Astrocyte (in vitro differentiated cells and primary cell): ENCODE measurements around the gene RTN4. TPM values are rescaled to one million over a fixed set of nuclear protein-coding genes. Genes with fewer than 3 reads are reported as not detected.

Experiments used
- DNase-seq: peaks from one replicate; pipeline ENCODE4 v3.0.0-alpha.2; 2010; ENCODE audit warnings: low read depth
- FAIRE-seq: peaks from 2 replicates; lab custom pipeline; 2011; peaks lifted over from hg19 to GRCh38; lab: Jason Lieb, UNC
- H2AFZ ChIP-seq: 2 replicates; pipeline ENCODE4 v1.6.0; 2012; ENCODE audit warnings: low read depth, low read length, inconsistent platforms
- H3K27ac ChIP-seq: 2 replicates; pipeline ENCODE4 v1.5.1; 2011; ENCODE audit warnings: low read depth, low read length, inconsistent platforms
- H3K27me3 ChIP-seq: 2 replicates; pipeline ENCODE4 v1.6.0; 2011; ENCODE audit warnings: low read length, inconsistent platforms; ENCODE audit not compliant: insufficient read depth
- H3K36me3 ChIP-seq: 2 replicates; pipeline ENCODE4 v1.5.1; 2011; ENCODE audit warnings: low read length, inconsistent platforms; ENCODE audit not compliant: insufficient read depth
- H3K4me1 ChIP-seq: 2 replicates; pipeline ENCODE4 v1.5.1; 2011; ENCODE audit warnings: low read length, inconsistent platforms; ENCODE audit not compliant: insufficient read depth
- H3K4me2 ChIP-seq: 2 replicates; pipeline ENCODE4 v1.6.0; 2012; ENCODE audit warnings: low read length, inconsistent platforms
- H3K4me3 ChIP-seq: 2 replicates; pipeline ENCODE4 v1.5.1; 2011; ENCODE audit warnings: low read depth, mild to moderate bottlenecking, low read length, inconsistent platforms; ENCODE audit not compliant: insufficient read depth
- H3K79me2 ChIP-seq: 2 replicates; pipeline ENCODE4 v1.6.0; 2012; ENCODE audit warnings: mild to moderate bottlenecking, low read length, inconsistent platforms; ENCODE audit not compliant: insufficient read depth
- H3K9ac ChIP-seq: 2 replicates; pipeline ENCODE4 v1.6.0; 2012; ENCODE audit warnings: mild to moderate bottlenecking, low read length, inconsistent platforms
- H3K9me3 ChIP-seq: 2 replicates; pipeline ENCODE4 v1.5.1; 2012; ENCODE audit warnings: low read depth, mild to moderate bottlenecking, low read length, inconsistent platforms; ENCODE audit not compliant: insufficient read depth
- H4K20me1 ChIP-seq: 2 replicates; pipeline ENCODE4 v1.6.0; 2012; ENCODE audit warnings: low read length, inconsistent platforms; ENCODE audit not compliant: insufficient read depth
- H3K27ac Mint-ChIP-seq: one replicate; pipeline ENCODE4 v1.8.0; 2021; ENCODE audit warnings: mild to moderate bottlenecking, mixed read lengths; ENCODE audit not compliant: unreplicated experiment
- H3K27me3 Mint-ChIP-seq: one replicate; pipeline ENCODE4 v1.8.0; 2021; ENCODE audit warnings: low read depth, mixed read lengths; ENCODE audit not compliant: unreplicated experiment
- H3K36me3 Mint-ChIP-seq: one replicate; pipeline ENCODE4 v1.8.0; 2021; ENCODE audit warnings: low read depth, mixed read lengths; ENCODE audit not compliant: unreplicated experiment
- H3K4me1 Mint-ChIP-seq: one replicate; pipeline ENCODE4 v1.8.0; 2021; ENCODE audit warnings: low read depth, mixed read lengths; ENCODE audit not compliant: unreplicated experiment
- H3K4me3 Mint-ChIP-seq: one replicate; pipeline ENCODE4 v1.8.0; 2021; ENCODE audit warnings: mild to moderate bottlenecking, moderate library complexity, mixed read lengths; ENCODE audit not compliant: unreplicated experiment
- H3K9me3 Mint-ChIP-seq: one replicate; pipeline ENCODE4 v1.8.0; 2021; ENCODE audit warnings: mild to moderate bottlenecking, mixed read lengths; ENCODE audit not compliant: unreplicated experiment
- CTCF ChIP-seq: IDR thresholded peaks from 2 replicates; pipeline ENCODE4 v1.5.1; 2011; ENCODE audit warnings: low read depth, mild to moderate bottlenecking, inconsistent platforms, low read length, moderate library complexity; ENCODE audit not compliant: insufficient read depth
- EZH2 ChIP-seq: IDR thresholded peaks from 2 replicates; pipeline ENCODE4 v1.6.1; 2012; ENCODE audit warnings: mild to moderate bottlenecking, low read length, inconsistent platforms; ENCODE audit not compliant: insufficient read depth
- total RNA-seq: library from RNA; stranded (reverse); gene quantifications from 2 replicates; pipeline ENCODE4 v1.2.1, GENCODE V29; 2021

RTN4 gene
- total RNA-seq, 1 donor from 2014 or later = 541 TPM

- Histone ChIP-seq H3K79me2 (no peaks in the 10 kb centered on the region), H3K9me3 (no peaks in the 10 kb centered on the region), H3K4me1 (no peaks in the 10 kb centered on the region), H4K20me1 (no peaks in the 10 kb centered on the region), H2AFZ (no peak overlapping the region), H3K36me3 (no peaks in the 10 kb centered on the region), H3K27me3 (no peaks in the 10 kb centered on the region), H3K4me3 (no peak overlapping the region), H3K9ac (no peak overlapping the region), H3K27ac (no peak overlapping the region), H3K4me2 (no peak overlapping the region)
- H3K4me1 Mint-ChIP-seq = peaks cover 6% of the 10 kb centered on the region
- no peaks in the 10 kb centered on the region for H3K36me3 Mint-ChIP-seq
- H3K4me3 Mint-ChIP-seq = no peak overlapping the region
- H3K27me3 Mint-ChIP-seq = no peaks in the 10 kb centered on the region
- no peaks in the 10 kb centered on the region for H3K9me3 Mint-ChIP-seq
- DNase-seq (no peak), FAIRE-seq (no peak)
- no peak for TF ChIP-seq CTCF
- TF ChIP-seq EZH2 = no peak
- H3K27ac Mint-ChIP-seq = no peak overlapping the region
These were observed 34.4 kb upstream of the RTN4 start for GRCh38 chr2:55084641-55085040.

DNA sequence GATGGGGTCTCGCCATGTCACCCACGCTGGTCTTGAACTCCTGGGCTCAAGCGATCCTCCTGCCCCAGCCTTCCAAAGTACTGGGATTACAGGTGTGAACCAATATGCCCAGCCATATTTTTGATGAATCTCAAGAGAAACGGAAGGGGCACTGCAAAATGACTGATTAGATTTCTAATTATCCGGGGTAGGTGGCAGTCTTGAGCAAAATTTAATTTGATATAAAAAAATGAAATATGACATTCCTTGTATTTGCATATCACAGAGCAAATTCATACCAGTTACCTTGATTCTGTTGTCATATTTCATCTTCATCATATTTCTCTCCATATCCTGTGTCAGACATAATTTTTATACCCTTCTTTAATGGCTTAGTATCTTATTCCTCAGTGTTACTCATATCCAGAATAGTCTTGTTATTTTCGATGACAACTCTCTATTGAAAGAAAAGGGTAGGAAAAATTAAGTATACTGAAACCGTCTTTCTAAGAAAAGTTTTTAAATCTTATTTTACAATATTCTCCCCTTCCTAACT is 30.0 kb upstream of the RTN4 start:
- Histone ChIP-seq H3K27me3 (no peaks in the 10 kb centered on the region), H3K4me2 (no peak overlapping the region), H3K27ac (no peak overlapping the region), H2AFZ (no peak overlapping the region), H3K9ac (no peak overlapping the region), H3K79me2 (no peaks in the 10 kb centered on the region), H4K20me1 (no peaks in the 10 kb centered on the region), H3K4me3 (no peak overlapping the region), H3K9me3 (no peaks in the 10 kb centered on the region), H3K4me1 (no peaks in the 10 kb centered on the region), H3K36me3 (no peaks in the 10 kb centered on the region)
- Mint-ChIP-seq H3K36me3 (no peaks in the 10 kb centered on the region), H3K27me3 (no peaks in the 10 kb centered on the region), H3K27ac (no peak overlapping the region), H3K4me1 (peaks cover 4% of the 10 kb centered on the region), H3K4me3 (no peak overlapping the region), H3K9me3 (peaks cover 4% of the 10 kb centered on the region)
- FAIRE-seq (no peak), DNase-seq (no peak)
- TF ChIP-seq CTCF (no peak), EZH2 (no peak)

DNA sequence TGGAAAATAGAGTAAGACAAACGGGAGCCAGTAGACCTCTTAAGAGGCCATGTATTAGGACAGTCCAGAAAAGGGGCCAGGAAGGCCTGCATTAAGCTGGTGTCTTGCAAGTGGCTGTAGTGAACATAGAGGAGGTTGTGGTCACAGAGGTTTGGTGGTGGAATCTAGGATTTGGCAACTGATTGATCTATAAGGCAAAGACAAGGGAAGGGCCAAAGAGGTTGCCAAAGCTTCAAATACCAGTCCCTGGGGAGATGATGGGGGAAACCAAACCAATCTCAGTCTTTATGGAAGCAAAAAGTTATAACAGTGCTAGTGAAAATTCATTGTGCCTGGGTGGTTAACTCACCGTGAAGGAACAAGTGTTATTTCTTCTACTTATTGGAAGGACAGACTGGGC is 28.7 kb upstream of the RTN4 start:
- Mint-ChIP-seq H3K4me3 (no peak overlapping the region), H3K9me3 (peaks cover 4% of the 10 kb centered on the region), H3K4me1 (peaks cover 4% of the 10 kb centered on the region), H3K27me3 (no peaks in the 10 kb centered on the region), H3K27ac (no peak overlapping the region), H3K36me3 (no peaks in the 10 kb centered on the region)
- DNase-seq (no peak), FAIRE-seq (no peak)
- Histone ChIP-seq H3K36me3 (no peaks in the 10 kb centered on the region), H2AFZ (no peak overlapping the region), H3K79me2 (no peaks in the 10 kb centered on the region), H4K20me1 (no peaks in the 10 kb centered on the region), H3K4me3 (no peak overlapping the region), H3K9me3 (no peaks in the 10 kb centered on the region), H3K4me1 (no peaks in the 10 kb centered on the region), H3K4me2 (no peak overlapping the region), H3K27ac (no peak overlapping the region), H3K9ac (no peak overlapping the region), H3K27me3 (no peaks in the 10 kb centered on the region)
- TF ChIP-seq EZH2 (no peak), CTCF (no peak)
